BJ (cell line): ENCODE measurements around the gene XYLT1. TPM values are rescaled to one million over a fixed set of nuclear protein-coding genes. Genes with fewer than 3 reads are reported as not detected.
A peak's percentile ranks its signal among the peaks of the same experiment; 100 is the strongest.

ENCODE experiments used
- CTCF ChIA-PET: fragments of 350-600 bp; formaldehyde crosslinking; extraction: SDS; loops from one replicate; lab custom pipeline; 2021; ENCODE audit warnings: antibody characterized with exemption, inconsistent platforms; lab: Yijun Ruan, JAX
- POLR2A ChIA-PET: fragments of 300-600 bp; sonication (Branson Sonifier 250); formaldehyde crosslinking; extraction: SDS; loops from one replicate; lab custom pipeline; 2021; ENCODE audit warnings: antibody characterized with exemption; lab: Charles Lee
- DNase-seq: peaks from one replicate; pipeline ENCODE4 v3.0.0-alpha.2; 2011; ENCODE audit warnings: low read depth
- H3K27me3 ChIP-seq: 2 replicates; pipeline ENCODE4 v1.6.0; 2011; ENCODE audit warnings: low read length; ENCODE audit not compliant: control insufficient read depth, insufficient read depth
- H3K36me3 ChIP-seq: 2 replicates; pipeline ENCODE4 v1.5.1; 2011; ENCODE audit warnings: low read length; ENCODE audit not compliant: control insufficient read depth, insufficient read depth
- H3K4me3 ChIP-seq: 2 replicates; pipeline ENCODE4 v1.5.1; 2011; ENCODE audit warnings: low read depth, mild to moderate bottlenecking, control low read depth, low read length
- CTCF ChIP-seq: IDR thresholded peaks from 2 replicates; pipeline ENCODE4 v1.5.1; 2011; ENCODE audit warnings: low read depth, mild to moderate bottlenecking, control low read depth, inconsistent platforms, low read length, moderate library complexity; ENCODE audit not compliant: insufficient read depth
- polyA plus RNA-seq: library from polyadenylated mRNA; depleted of rRNA; stranded (reverse); fragments of >200 nt; gene quantifications from 2 replicates; pipeline ENCODE4 v1.2.3, GENCODE V29; 2011

Gene XYLT1
- polyA plus RNA-seq, 1 experiment, result 15.9 TPM

- DNase-seq, result no peak
- POLR2A ChIA-PET, result no interaction called here
- CTCF ChIA-PET, result interaction anchor here (0.9 to 1.4 kb wide), 2 partner anchors 16 to 175 kb away, joined by 3 read pairs; no protein-coding TSS in a partner anchor
- peak; percentile 30; the same call in 1 of the 2 replicates for TF ChIP-seq CTCF
- H3K36me3 ChIP-seq, result no peaks in the 10 kb centered on the region
- H3K4me3 ChIP-seq, result no peak overlapping the region
- no peaks in the 10 kb centered on the region for H3K27me3 ChIP-seq
These were observed 38.7 kb downstream of the XYLT1 start for GRCh38 chr16:17431968-17432625.

GRCh38 chr16:17431012-17431411 lies 39.7 kb downstream of the XYLT1 start:
- H3K36me3 ChIP-seq, result no peaks in the 10 kb centered on the region
- TF ChIP-seq CTCF, result no peak

GRCh38 chr16:17426451-17426850 lies 44.3 kb downstream of the XYLT1 start:
- TF ChIP-seq CTCF, result no peak
- POLR2A ChIA-PET, result no interaction called here
- no peaks in the 10 kb centered on the region for H3K27me3 ChIP-seq
- H3K4me3 ChIP-seq, result no peak overlapping the region
- DNase-seq, result no peak
- CTCF ChIA-PET, result interaction anchor here (1.1 kb wide), 1 partner anchor 20 kb away, joined by 3 read pairs; no protein-coding TSS in a partner anchor
- H3K36me3 ChIP-seq, result no peaks in the 10 kb centered on the region

More at GRCh38 chr16:17431012-17431411, 39.7 kb downstream of the XYLT1 start:
- no peak for DNase-seq
- no peaks in the 10 kb centered on the region for H3K27me3 ChIP-seq
- H3K4me3 ChIP-seq, result no peak overlapping the region
- CTCF ChIA-PET, result interaction anchor here (1.2 to 1.4 kb wide), 2 partner anchors 10 to 15 kb away, joined by 3 to 4 read pairs; no protein-coding TSS in a partner anchor
- POLR2A ChIA-PET, result interaction anchor here (0.5 kb wide), 1 partner anchor 34 kb away, joined by 3 read pairs; no protein-coding TSS in a partner anchor

GRCh38 chr16:17424771-17425170 lies 46.0 kb downstream of the XYLT1 start:
- POLR2A ChIA-PET, result no interaction called here

More at GRCh38 chr16:17424771-17425170, 46.0 kb downstream of the XYLT1 start:
- no peak for TF ChIP-seq CTCF
- no peaks in the 10 kb centered on the region for H3K27me3 ChIP-seq
- DNase-seq, result no peak
- CTCF ChIA-PET, result no interaction called here
- H3K36me3 ChIP-seq, result no peaks in the 10 kb centered on the region
- H3K4me3 ChIP-seq, result no peak overlapping the region
